Calu3 (cell line): ENCODE measurements around the gene ZSCAN20. TPM values are rescaled to one million over a fixed set of nuclear protein-coding genes. Genes with fewer than 3 reads are reported as not detected.

Experiments
- BruUV-seq: library from RNA; stranded (reverse); fragments of 400-500 nt; replicated peaks from 2 replicates; lab custom pipeline; 2021; lab: Mats Ljungman, UMichigan
- CTCF ChIA-PET: fragments of 300-600 bp; sonication (Branson Sonifier 250); formaldehyde crosslinking; loops from one replicate; lab custom pipeline; 2022; ENCODE audit warnings: antibody characterized with exemption; lab: Charles Lee
- DNase-seq: peaks from one replicate; pipeline ENCODE4 v3.0.0; 2022
- H3K27ac Mint-ChIP-seq: one replicate; pipeline ENCODE4 v1.8.0; 2022; ENCODE audit warnings: mixed read lengths; ENCODE audit not compliant: unreplicated experiment
- H3K27me3 Mint-ChIP-seq: one replicate; pipeline ENCODE4 v1.8.0; 2022; ENCODE audit warnings: mixed read lengths; ENCODE audit not compliant: unreplicated experiment
- H3K36me3 Mint-ChIP-seq: one replicate; pipeline ENCODE4 v1.8.0; 2022; ENCODE audit warnings: mild to moderate bottlenecking, moderate library complexity, mixed read lengths; ENCODE audit not compliant: insufficient read depth, unreplicated experiment
- H3K4me1 Mint-ChIP-seq: one replicate; pipeline ENCODE4 v1.8.0; 2022; ENCODE audit warnings: mild to moderate bottlenecking, low read depth, mixed read lengths; ENCODE audit not compliant: unreplicated experiment
- H3K4me3 Mint-ChIP-seq: one replicate; pipeline ENCODE4 v1.8.0; 2022; ENCODE audit warnings: mild to moderate bottlenecking, low read depth, moderate library complexity, mixed read lengths; ENCODE audit not compliant: unreplicated experiment
- H3K9me3 Mint-ChIP-seq: one replicate; pipeline ENCODE4 v1.8.0; 2022; ENCODE audit warnings: low read depth, mixed read lengths; ENCODE audit not compliant: unreplicated experiment
- CTCF ChIP-seq: fragments of 200-600 bp; IDR thresholded peaks from one replicate; pipeline ENCODE4 v1.8.0; 2022; ENCODE audit warnings: antibody characterized with exemption; ENCODE audit not compliant: unreplicated experiment
- intact Hi-C: fragments of 100-400 bp; cut with micrococcal nuclease; formaldehyde crosslinking; loops from one replicate; pipeline ENCODE4 v1.10.0; 2022; ENCODE audit not compliant: unreplicated experiment
- total RNA-seq: library from RNA; stranded (reverse); gene quantifications from 2 replicates; pipeline ENCODE4 v1.2.3, GENCODE V29; 2022

Gene ZSCAN20
- total RNA-seq, 1 experiment from 2014 or later = 8.2 TPM

DNA sequence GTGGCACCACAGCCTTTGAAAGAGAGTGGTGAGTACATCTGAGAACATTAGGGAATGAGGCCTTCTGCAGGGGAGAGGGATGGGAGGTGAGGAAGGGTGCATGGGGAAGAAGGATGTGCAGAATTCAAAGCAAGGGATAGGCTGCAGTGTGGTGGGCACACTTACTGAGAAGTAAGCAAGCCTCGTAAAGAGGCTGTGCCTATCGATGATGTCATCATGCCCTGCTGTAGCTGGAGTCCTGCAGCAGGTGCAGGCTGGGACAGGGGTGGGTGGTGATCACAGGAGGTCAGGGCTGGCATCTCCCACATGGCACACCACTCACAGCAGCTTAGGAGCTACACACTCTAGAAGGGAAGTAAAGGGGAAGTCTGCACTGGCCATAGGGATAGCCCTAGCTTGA lies 16.2 kb downstream of the ZSCAN20 start:
- BruUV-seq = no TSS peak
- Mint-ChIP-seq H3K4me3 (no peak overlapping the region), H3K27me3 (no peaks in the 10 kb centered on the region), H3K36me3 (no peaks in the 10 kb centered on the region), H3K4me1 (no peaks in the 10 kb centered on the region), H3K9me3 (peaks cover 5% of the 10 kb centered on the region), H3K27ac (no peak overlapping the region)
- DNase-seq = no peak
- TF ChIP-seq CTCF = no peak
- intact Hi-C loops = no loop called here
- CTCF ChIA-PET = no interaction called here

GRCh38 chr1:33494929-33495328 lies 22.5 kb downstream of the ZSCAN20 start:
- BruUV-seq = no TSS peak
- DNase-seq = no peak
- Mint-ChIP-seq H3K9me3 (peaks cover 30% of the 10 kb centered on the region), H3K4me1 (no peaks in the 10 kb centered on the region), H3K27ac (no peak overlapping the region), H3K36me3 (no peaks in the 10 kb centered on the region), H3K4me3 (no peak overlapping the region), H3K27me3 (no peaks in the 10 kb centered on the region)
- no peak for TF ChIP-seq CTCF
- intact Hi-C loops = no loop called here
- CTCF ChIA-PET = no interaction called here

DNA sequence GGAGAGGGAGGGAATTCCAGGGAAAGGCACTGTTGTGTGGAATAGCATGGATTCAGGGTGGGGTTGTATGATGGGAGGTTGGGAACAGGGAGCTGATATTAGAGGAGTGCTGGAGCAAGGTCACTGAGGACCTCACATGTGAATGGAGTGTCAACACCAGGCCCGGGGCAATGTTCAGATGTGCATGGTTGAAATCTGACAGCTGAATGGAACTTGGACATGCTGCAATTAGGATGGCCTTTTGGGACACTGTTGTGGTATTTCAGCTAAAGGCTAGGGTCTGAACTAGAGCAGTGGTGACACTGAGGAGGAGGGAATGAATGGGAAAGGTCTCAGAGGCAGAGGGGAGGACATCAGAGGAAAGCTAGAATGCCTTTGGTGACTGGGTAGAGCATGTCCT lies 25.0 kb downstream of the ZSCAN20 start:
- intact Hi-C loops = no loop called here
- Mint-ChIP-seq H3K27me3 (no peaks in the 10 kb centered on the region), H3K27ac (no peak overlapping the region), H3K36me3 (no peaks in the 10 kb centered on the region), H3K9me3 (peaks cover 26% of the 10 kb centered on the region), H3K4me1 (no peaks in the 10 kb centered on the region), H3K4me3 (no peak overlapping the region)
- DNase-seq = no peak
- no peak for TF ChIP-seq CTCF
- no TSS peak for BruUV-seq
- CTCF ChIA-PET = no interaction called here

GRCh38 chr1:33500547-33500946 lies 28.1 kb downstream of the ZSCAN20 start:
- no peaks in the 10 kb centered on the region for H3K4me1 Mint-ChIP-seq
- H3K27me3 Mint-ChIP-seq = no peaks in the 10 kb centered on the region
- H3K27ac Mint-ChIP-seq = no peak overlapping the region
- CTCF ChIA-PET = interaction anchor here (0.9 kb wide), 1 partner anchor 1103 kb away, joined by 3 read pairs; no protein-coding TSS in a partner anchor
- no peak for DNase-seq
- peaks cover 16% of the 10 kb centered on the region for H3K9me3 Mint-ChIP-seq
- no TSS peak for BruUV-seq
- H3K4me3 Mint-ChIP-seq = no peak overlapping the region
- intact Hi-C loops = no loop called here
- H3K36me3 Mint-ChIP-seq = no peaks in the 10 kb centered on the region
- no peak for TF ChIP-seq CTCF
